LoVo (cell line): ENCODE results near the gene NUMB.

ENCODE experiments used
- DNase-seq: peaks from one replicate; pipeline ENCODE4 v3.0.0-alpha.2; 2016; ENCODE audit warnings: low spot score

The NUMB gene

GRCh38 chr14:73458183-73458976 lies at the start of gene NUMB:
Gene NUMB, minus strand, starts transcription at chr14:73458546. Its CDS starts 102,795 bp downstream, at chr14:73355751.
- DNase-seq, result peak; percentile 99

- DNase-seq, result no peak
Measured at GRCh38 chr14:73503648-73504047, 45.3 kb upstream of the NUMB start.

GRCh38 chr14:73502017-73502619 lies 43.8 kb upstream of the NUMB start:
- no peak for DNase-seq

GRCh38 chr14:73500360-73500759 lies 42.0 kb upstream of the NUMB start:
- DNase-seq, result no peak

GRCh38 chr14:73494593-73494992 lies 36.2 kb upstream of the NUMB start:
- no peak for DNase-seq

- no peak for DNase-seq
Measured at GRCh38 chr14:73492670-73493069, 34.3 kb upstream of the NUMB start.

- DNase-seq, result no peak
Measured at GRCh38 chr14:73492043-73492552, 33.8 kb upstream of the NUMB start.

GRCh38 chr14:73491256-73492042 lies 33.1 kb upstream of the NUMB start:
- DNase-seq, result peak; percentile 42

GRCh38 chr14:73489481-73490175 lies 31.3 kb upstream of the NUMB start:
- DNase-seq, result no peak

- DNase-seq, result no peak
Measured at GRCh38 chr14:73478684-73479083, 20.3 kb upstream of the NUMB start.

- no peak for DNase-seq
Measured at GRCh38 chr14:73477618-73478266, 19.4 kb upstream of the NUMB start.

- DNase-seq, result no peak
Measured at GRCh38 chr14:73476451-73476931, 18.1 kb upstream of the NUMB start.

GRCh38 chr14:73474952-73475351 lies 16.6 kb upstream of the NUMB start:
- DNase-seq, result no peak

- DNase-seq, result peak; percentile 75
Measured at GRCh38 chr14:73472185-73473114, 14.1 kb upstream of the NUMB start.

- DNase-seq, result no peak
Measured at GRCh38 chr14:73471582-73472184, 13.3 kb upstream of the NUMB start.

- DNase-seq, result no peak
Measured at GRCh38 chr14:73468828-73469375, 10.6 kb upstream of the NUMB start.

GRCh38 chr14:73467800-73468199 lies 9.5 kb upstream of the NUMB start:
- DNase-seq, result no peak

- DNase-seq, result no peak
Measured at GRCh38 chr14:73467377-73467776, 9.0 kb upstream of the NUMB start.

- no peak for DNase-seq
Measured at GRCh38 chr14:73466861-73467260, 8.5 kb upstream of the NUMB start.
